ENCODE results near the gene RASGRF1.

RASGRF1 gene

GRCh38 chr15:78927077-78927790 is 163.3 kb downstream of the RASGRF1 start:
- WGBS, 2 experiments = 91 to 94% methylated on average over 17 of the region's 17 CpGs
- no peaks in the 10 kb centered on the region for H3K27me3 ChIP-seq (ENCODE audit: control insufficient read depth, insufficient read depth, low read length, poor library complexity, severe bottlenecking)
- no peaks in the 10 kb centered on the region for H3K9me3 ChIP-seq (ENCODE audit: control insufficient read depth, low read length)
- H3K4me1 ChIP-seq (ENCODE audit: control insufficient read depth, insufficient read depth, low read length) = no peaks in the 10 kb centered on the region
- no peak overlapping the region for H3K27ac ChIP-seq (ENCODE audit: insufficient read depth, low read depth, low read length, poor library complexity, severe bottlenecking)
- no peak overlapping the region for H3K4me3 ChIP-seq (ENCODE audit: insufficient read depth, low read depth, low read length)
- H3K36me3 ChIP-seq (ENCODE audit: control insufficient read depth, insufficient read depth, low read length) = peaks cover under 1% of the 10 kb centered on the region

- no peak overlapping the region for H3K27ac ChIP-seq (ENCODE audit: insufficient read depth, low read depth, low read length, poor library complexity, severe bottlenecking)
- H3K27me3 ChIP-seq (ENCODE audit: control insufficient read depth, insufficient read depth, low read length, poor library complexity, severe bottlenecking) = no peaks in the 10 kb centered on the region
- H3K36me3 ChIP-seq (ENCODE audit: control insufficient read depth, insufficient read depth, low read length) = peaks cover 11% of the 10 kb centered on the region
- H3K4me1 ChIP-seq (ENCODE audit: control insufficient read depth, insufficient read depth, low read length) = no peaks in the 10 kb centered on the region
- H3K4me3 ChIP-seq (ENCODE audit: insufficient read depth, low read depth, low read length) = no peak overlapping the region
- WGBS, 2 experiments = 88 to 89% methylated on average over 5 of the region's 5 CpGs
- no peaks in the 10 kb centered on the region for H3K9me3 ChIP-seq (ENCODE audit: control insufficient read depth, low read length)
Measured at GRCh38 chr15:78925956-78926743, 164.4 kb downstream of the RASGRF1 start.

- no peak overlapping the region for H3K27ac ChIP-seq (ENCODE audit: insufficient read depth, low read depth, low read length, poor library complexity, severe bottlenecking)
- H3K27me3 ChIP-seq (ENCODE audit: control insufficient read depth, insufficient read depth, low read length, poor library complexity, severe bottlenecking) = no peaks in the 10 kb centered on the region
- 85 to 95% methylated on average over 9 to 10 of the region's 10 CpGs for WGBS, 2 experiments
- no peaks in the 10 kb centered on the region for H3K9me3 ChIP-seq (ENCODE audit: control insufficient read depth, low read length)
- H3K4me3 ChIP-seq (ENCODE audit: insufficient read depth, low read depth, low read length) = no peak overlapping the region
- H3K4me1 ChIP-seq (ENCODE audit: control insufficient read depth, insufficient read depth, low read length) = no peaks in the 10 kb centered on the region
- H3K36me3 ChIP-seq (ENCODE audit: control insufficient read depth, insufficient read depth, low read length) = peaks cover 14% of the 10 kb centered on the region
Measured at GRCh38 chr15:78925076-78925624, 165.4 kb downstream of the RASGRF1 start.

GRCh38 chr15:78923480-78924360 is 166.9 kb downstream of the RASGRF1 start:
- 94% methylated on average over 16 to 18 of the region's 18 CpGs for WGBS, 2 experiments
- H3K36me3 ChIP-seq (ENCODE audit: control insufficient read depth, insufficient read depth, low read length) = peaks cover 18% of the 10 kb centered on the region
- no peaks in the 10 kb centered on the region for H3K27me3 ChIP-seq (ENCODE audit: control insufficient read depth, insufficient read depth, low read length, poor library complexity, severe bottlenecking)
- no peak overlapping the region for H3K27ac ChIP-seq (ENCODE audit: insufficient read depth, low read depth, low read length, poor library complexity, severe bottlenecking)
- H3K4me3 ChIP-seq (ENCODE audit: insufficient read depth, low read depth, low read length) = no peak overlapping the region
- H3K4me1 ChIP-seq (ENCODE audit: control insufficient read depth, insufficient read depth, low read length) = no peaks in the 10 kb centered on the region
- H3K9me3 ChIP-seq (ENCODE audit: control insufficient read depth, low read length) = no peaks in the 10 kb centered on the region

GRCh38 chr15:78923015-78923414 is 167.6 kb downstream of the RASGRF1 start:
- Histone ChIP-seq H3K4me1 (ENCODE audit: control insufficient read depth, insufficient read depth, low read length) (no peaks in the 10 kb centered on the region), H3K9me3 (ENCODE audit: control insufficient read depth, low read length) (no peaks in the 10 kb centered on the region), H3K4me3 (ENCODE audit: insufficient read depth, low read depth, low read length) (no peak overlapping the region), H3K27ac (ENCODE audit: insufficient read depth, low read depth, low read length, poor library complexity, severe bottlenecking) (no peak overlapping the region), H3K27me3 (ENCODE audit: control insufficient read depth, insufficient read depth, low read length, poor library complexity, severe bottlenecking) (no peaks in the 10 kb centered on the region), H3K36me3 (ENCODE audit: control insufficient read depth, insufficient read depth, low read length) (peaks cover 22% of the 10 kb centered on the region)
- WGBS, 2 experiments = 97 to 99% methylated on average over 7 of the region's 7 CpGs

GRCh38 chr15:78922527-78922926 is 168.1 kb downstream of the RASGRF1 start:
- H3K36me3 ChIP-seq (ENCODE audit: control insufficient read depth, insufficient read depth, low read length) = peaks cover 22% of the 10 kb centered on the region
- WGBS, 2 experiments = 86 to 89% methylated on average over 7 of the region's 7 CpGs

GRCh38 chr15:78921940-78922339 is 168.6 kb downstream of the RASGRF1 start:
- H3K4me1 ChIP-seq (ENCODE audit: control insufficient read depth, insufficient read depth, low read length) = no peaks in the 10 kb centered on the region
- H3K4me3 ChIP-seq (ENCODE audit: insufficient read depth, low read depth, low read length) = no peak overlapping the region
- H3K9me3 ChIP-seq (ENCODE audit: control insufficient read depth, low read length) = no peaks in the 10 kb centered on the region
- no peak overlapping the region for H3K27ac ChIP-seq (ENCODE audit: insufficient read depth, low read depth, low read length, poor library complexity, severe bottlenecking)
- peaks cover 22% of the 10 kb centered on the region for H3K36me3 ChIP-seq (ENCODE audit: control insufficient read depth, insufficient read depth, low read length)
- 94 to 96% methylated on average over 14 of the region's 14 CpGs for WGBS, 2 experiments
- H3K27me3 ChIP-seq (ENCODE audit: control insufficient read depth, insufficient read depth, low read length, poor library complexity, severe bottlenecking) = no peaks in the 10 kb centered on the region

More at GRCh38 chr15:78922527-78922926, 168.1 kb downstream of the RASGRF1 start:
- no peaks in the 10 kb centered on the region for H3K4me1 ChIP-seq (ENCODE audit: control insufficient read depth, insufficient read depth, low read length)
- no peaks in the 10 kb centered on the region for H3K9me3 ChIP-seq (ENCODE audit: control insufficient read depth, low read length)
- H3K27ac ChIP-seq (ENCODE audit: insufficient read depth, low read depth, low read length, poor library complexity, severe bottlenecking) = no peak overlapping the region
- no peaks in the 10 kb centered on the region for H3K27me3 ChIP-seq (ENCODE audit: control insufficient read depth, insufficient read depth, low read length, poor library complexity, severe bottlenecking)
- no peak overlapping the region for H3K4me3 ChIP-seq (ENCODE audit: insufficient read depth, low read depth, low read length)

- H3K27me3 ChIP-seq (ENCODE audit: control insufficient read depth, insufficient read depth, low read length, poor library complexity, severe bottlenecking) = no peaks in the 10 kb centered on the region
- peaks cover 22% of the 10 kb centered on the region for H3K36me3 ChIP-seq (ENCODE audit: control insufficient read depth, insufficient read depth, low read length)
- H3K9me3 ChIP-seq (ENCODE audit: control insufficient read depth, low read length) = no peaks in the 10 kb centered on the region
- 93 to 94% methylated on average over 6 of the region's 6 CpGs for WGBS, 2 experiments
- H3K4me1 ChIP-seq (ENCODE audit: control insufficient read depth, insufficient read depth, low read length) = no peaks in the 10 kb centered on the region
- no peak overlapping the region for H3K27ac ChIP-seq (ENCODE audit: insufficient read depth, low read depth, low read length, poor library complexity, severe bottlenecking)
- no peak overlapping the region for H3K4me3 ChIP-seq (ENCODE audit: insufficient read depth, low read depth, low read length)
Measured at GRCh38 chr15:78921517-78921916, 169.1 kb downstream of the RASGRF1 start.

- H3K27ac ChIP-seq (ENCODE audit: insufficient read depth, low read depth, low read length, poor library complexity, severe bottlenecking) = no peak overlapping the region
- WGBS, 2 experiments = 98 to 99% methylated on average over 3 of the region's 4 CpGs
- no peaks in the 10 kb centered on the region for H3K27me3 ChIP-seq (ENCODE audit: control insufficient read depth, insufficient read depth, low read length, poor library complexity, severe bottlenecking)
- H3K4me3 ChIP-seq (ENCODE audit: insufficient read depth, low read depth, low read length) = no peak overlapping the region
- H3K4me1 ChIP-seq (ENCODE audit: control insufficient read depth, insufficient read depth, low read length) = no peaks in the 10 kb centered on the region
- H3K36me3 ChIP-seq (ENCODE audit: control insufficient read depth, insufficient read depth, low read length) = peaks cover 27% of the 10 kb centered on the region
- no peaks in the 10 kb centered on the region for H3K9me3 ChIP-seq (ENCODE audit: control insufficient read depth, low read length)
Measured at GRCh38 chr15:78917888-78918287, 172.7 kb downstream of the RASGRF1 start.

Measured in ectodermal cell (in vitro differentiated cells).